ENCODE results near the gene XCL2.
A peak's percentile ranks its signal among the peaks of the same experiment; 100 is the strongest.

XCL2 gene

GRCh38 chr1:168572633-168573032, 28.8 kb upstream of the XCL2 start:
- peaks cover 3% of the 10 kb centered on the region for H3K27me3 Mint-ChIP-seq
- no peaks in the 10 kb centered on the region for H3K9me3 Mint-ChIP-seq
- DNase-seq, result no peak
- peaks cover 18% of the 10 kb centered on the region for H3K4me1 Mint-ChIP-seq
- no peak overlapping the region for H3K27ac Mint-ChIP-seq
- peaks cover 2% of the 10 kb centered on the region for H3K36me3 Mint-ChIP-seq
- CTCF ChIA-PET, result no interaction called here
- H3K4me3 Mint-ChIP-seq, result no peak overlapping the region

DNA sequence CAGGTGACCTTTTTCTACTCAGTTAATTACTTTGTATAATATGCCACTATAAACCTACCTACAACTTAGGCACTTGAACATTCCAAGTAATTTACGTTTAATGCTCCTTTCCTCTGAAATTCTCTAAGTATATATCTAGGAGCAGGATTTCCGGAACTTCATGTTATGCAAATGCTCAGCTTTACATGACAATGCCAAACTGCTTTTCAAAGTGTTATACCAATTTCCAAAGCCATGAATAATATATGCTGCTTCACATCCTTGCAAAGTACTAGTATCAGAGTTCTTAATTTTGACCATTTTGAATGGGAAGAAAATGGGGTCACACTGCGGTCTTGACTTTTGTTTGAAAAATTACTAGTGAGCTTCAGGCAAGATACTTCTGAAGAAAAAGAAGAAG, 26.9 kb upstream of the XCL2 start:
- no peak for DNase-seq
- Mint-ChIP-seq H3K4me3 (no peak overlapping the region), H3K36me3 (peaks cover 2% of the 10 kb centered on the region), H3K9me3 (no peaks in the 10 kb centered on the region), H3K27ac (no peak overlapping the region), H3K4me1 (peaks cover 16% of the 10 kb centered on the region), H3K27me3 (no peaks in the 10 kb centered on the region)
- CTCF ChIA-PET, result no interaction called here

DNA sequence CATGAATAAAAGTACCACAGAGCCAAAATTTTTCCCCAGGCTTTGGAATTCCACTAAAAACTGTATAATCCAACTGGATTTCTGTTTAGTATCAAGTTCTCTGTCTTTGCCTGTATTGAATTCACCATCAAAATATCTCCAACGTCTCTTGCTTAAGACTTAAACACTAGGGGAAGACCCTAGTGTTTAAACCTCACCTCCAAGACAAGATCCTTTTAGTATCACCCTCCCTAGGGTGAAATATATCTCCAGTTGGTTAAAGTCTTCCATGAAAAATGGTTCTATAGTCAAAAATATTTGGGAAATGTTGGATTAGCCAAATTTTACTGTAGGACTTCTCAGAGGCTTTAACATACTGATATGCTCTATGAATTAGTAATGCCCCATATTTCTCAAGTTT, 24.5 kb upstream of the XCL2 start:
- H3K4me3 Mint-ChIP-seq, result no peak overlapping the region
- H3K4me1 Mint-ChIP-seq, result peaks cover 6% of the 10 kb centered on the region
- no peak for DNase-seq
- peaks cover 14% of the 10 kb centered on the region for H3K27me3 Mint-ChIP-seq
- H3K9me3 Mint-ChIP-seq, result peaks cover 7% of the 10 kb centered on the region
- CTCF ChIA-PET, result interaction anchor here (1.0 to 1.5 kb wide), 2 partner anchors 127 to 225 kb away, joined by 3 to 12 read pairs; no protein-coding TSS in a partner anchor
- H3K27ac Mint-ChIP-seq, result no peak overlapping the region
- no peaks in the 10 kb centered on the region for H3K36me3 Mint-ChIP-seq

- CTCF ChIA-PET, result no interaction called here
- no peak for DNase-seq
- peaks cover 11% of the 10 kb centered on the region for H3K9me3 Mint-ChIP-seq
- peaks cover 14% of the 10 kb centered on the region for H3K27me3 Mint-ChIP-seq
- H3K4me1 Mint-ChIP-seq, result peaks cover 6% of the 10 kb centered on the region
- H3K27ac Mint-ChIP-seq, result no peak overlapping the region
- H3K4me3 Mint-ChIP-seq, result no peak overlapping the region
- H3K36me3 Mint-ChIP-seq, result no peaks in the 10 kb centered on the region
Observed at GRCh38 chr1:168567568-168567967, 23.8 kb upstream of the XCL2 start.

DNA sequence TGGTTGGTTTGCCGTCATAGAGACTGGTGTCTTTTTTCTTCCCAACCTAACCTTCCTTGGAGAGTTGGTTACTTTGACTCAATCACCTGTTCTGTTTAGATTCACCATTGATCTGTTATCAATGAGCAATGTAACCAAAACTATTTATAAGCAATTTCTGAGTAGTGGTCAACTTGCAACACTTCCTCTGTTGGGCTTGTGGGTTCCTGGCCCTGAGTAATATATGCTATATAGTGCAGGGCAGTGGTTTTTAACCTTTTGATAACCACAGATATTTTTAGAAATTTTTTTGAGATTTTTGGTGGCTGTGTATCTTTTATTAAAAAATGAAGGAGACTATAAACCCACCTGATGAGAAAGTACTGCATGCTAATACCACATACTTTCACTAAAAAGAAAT, 23.2 kb upstream of the XCL2 start:
- Mint-ChIP-seq H3K36me3 (no peaks in the 10 kb centered on the region), H3K27ac (no peak overlapping the region), H3K9me3 (peaks cover 11% of the 10 kb centered on the region), H3K4me3 (no peak overlapping the region), H3K27me3 (peaks cover 14% of the 10 kb centered on the region), H3K4me1 (peaks cover under 1% of the 10 kb centered on the region)
- CTCF ChIA-PET, result no interaction called here
- DNase-seq, result no peak

- H3K4me1 Mint-ChIP-seq, result no peaks in the 10 kb centered on the region
Observed at GRCh38 chr1:168565825-168566224, 22.0 kb upstream of the XCL2 start.

DNA sequence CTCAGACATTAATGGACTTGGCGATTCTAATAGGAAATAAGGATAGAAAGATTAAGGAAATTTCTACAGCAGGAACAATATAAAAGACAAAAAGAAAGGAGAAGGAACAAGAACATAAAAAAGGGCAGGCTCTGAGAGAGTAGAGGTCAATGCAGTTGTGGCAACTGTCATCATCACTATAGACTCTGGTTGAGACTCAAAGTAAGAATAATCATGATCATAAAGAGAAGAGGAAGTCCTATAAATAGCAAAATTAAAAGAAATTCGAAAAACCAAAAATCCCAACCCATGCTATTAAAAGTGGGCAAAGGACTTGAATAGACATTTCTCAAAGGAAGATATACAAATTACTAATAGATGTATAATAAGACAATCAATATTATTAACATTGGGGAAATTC, 18.2 kb upstream of the XCL2 start:
- Mint-ChIP-seq H3K4me1 (peaks cover 16% of the 10 kb centered on the region), H3K9me3 (peaks cover 13% of the 10 kb centered on the region), H3K27ac (peak overlapping the region; percentile 2), H3K4me3 (no peak overlapping the region), H3K27me3 (peaks cover 14% of the 10 kb centered on the region), H3K36me3 (no peaks in the 10 kb centered on the region)
- no peak for DNase-seq
- CTCF ChIA-PET, result no interaction called here

More at GRCh38 chr1:168565825-168566224, 22.0 kb upstream of the XCL2 start:
- CTCF ChIA-PET, result interaction anchor here (0.7 kb wide), 1 partner anchor 10 kb away, joined by 3 read pairs; no protein-coding TSS in a partner anchor
- H3K27ac Mint-ChIP-seq, result no peak overlapping the region
- H3K4me3 Mint-ChIP-seq, result no peak overlapping the region
- peaks cover 13% of the 10 kb centered on the region for H3K9me3 Mint-ChIP-seq
- peaks cover 14% of the 10 kb centered on the region for H3K27me3 Mint-ChIP-seq
- H3K36me3 Mint-ChIP-seq, result no peaks in the 10 kb centered on the region
- DNase-seq, result no peak

DNA sequence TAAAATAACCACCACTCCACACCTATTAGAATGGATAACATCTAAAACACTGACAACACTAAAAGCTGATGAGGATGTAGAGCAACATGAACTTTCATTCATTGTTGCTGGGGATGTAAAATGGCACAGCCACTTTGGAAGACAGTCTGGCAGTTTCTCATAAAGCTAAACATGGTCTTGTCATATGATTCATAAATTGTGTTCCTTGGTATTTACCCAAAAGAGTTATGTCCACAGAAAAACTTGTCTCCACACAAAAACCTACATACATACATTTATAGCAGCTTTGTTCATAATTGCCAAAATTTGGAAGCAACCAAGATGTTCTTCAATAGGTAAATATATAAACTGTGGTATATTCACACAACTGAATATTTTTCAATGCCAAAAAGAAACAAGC, 16.6 kb upstream of the XCL2 start:
- CTCF ChIA-PET, result no interaction called here

GRCh38 chr1:168556647-168557046, 12.8 kb upstream of the XCL2 start:
- no peaks in the 10 kb centered on the region for H3K9me3 Mint-ChIP-seq
- no peaks in the 10 kb centered on the region for H3K36me3 Mint-ChIP-seq
- CTCF ChIA-PET, result interaction anchor here (1.1 kb wide), 1 partner anchor 9 kb away, joined by 3 read pairs; no protein-coding TSS in a partner anchor
- no peak overlapping the region for H3K4me3 Mint-ChIP-seq
- no peak for DNase-seq
- H3K4me1 Mint-ChIP-seq, result peaks cover 35% of the 10 kb centered on the region
- no peak overlapping the region for H3K27ac Mint-ChIP-seq
- no peaks in the 10 kb centered on the region for H3K27me3 Mint-ChIP-seq

More for the DNA sequence above, 16.6 kb upstream of the XCL2 start:
- no peaks in the 10 kb centered on the region for H3K36me3 Mint-ChIP-seq
- H3K9me3 Mint-ChIP-seq, result peaks cover 13% of the 10 kb centered on the region
- no peak overlapping the region for H3K27ac Mint-ChIP-seq
- DNase-seq, result no peak
- no peak overlapping the region for H3K4me3 Mint-ChIP-seq
- peaks cover 26% of the 10 kb centered on the region for H3K4me1 Mint-ChIP-seq
- H3K27me3 Mint-ChIP-seq, result peaks cover 13% of the 10 kb centered on the region

GRCh38 chr1:168555508-168556046, 11.8 kb upstream of the XCL2 start:
- Mint-ChIP-seq H3K4me3 (no peak overlapping the region), H3K4me1 (peaks cover 35% of the 10 kb centered on the region), H3K36me3 (no peaks in the 10 kb centered on the region), H3K27ac (peak overlapping the region; percentile 35), H3K27me3 (no peaks in the 10 kb centered on the region), H3K9me3 (no peaks in the 10 kb centered on the region)
- CTCF ChIA-PET, result interaction anchor here (0.5 to 1.8 kb wide), 4 partner anchors 9 to 120 kb away, joined by 3 to 4 read pairs (median 4); no protein-coding TSS in a partner anchor
- DNase-seq, result no peak

DNA sequence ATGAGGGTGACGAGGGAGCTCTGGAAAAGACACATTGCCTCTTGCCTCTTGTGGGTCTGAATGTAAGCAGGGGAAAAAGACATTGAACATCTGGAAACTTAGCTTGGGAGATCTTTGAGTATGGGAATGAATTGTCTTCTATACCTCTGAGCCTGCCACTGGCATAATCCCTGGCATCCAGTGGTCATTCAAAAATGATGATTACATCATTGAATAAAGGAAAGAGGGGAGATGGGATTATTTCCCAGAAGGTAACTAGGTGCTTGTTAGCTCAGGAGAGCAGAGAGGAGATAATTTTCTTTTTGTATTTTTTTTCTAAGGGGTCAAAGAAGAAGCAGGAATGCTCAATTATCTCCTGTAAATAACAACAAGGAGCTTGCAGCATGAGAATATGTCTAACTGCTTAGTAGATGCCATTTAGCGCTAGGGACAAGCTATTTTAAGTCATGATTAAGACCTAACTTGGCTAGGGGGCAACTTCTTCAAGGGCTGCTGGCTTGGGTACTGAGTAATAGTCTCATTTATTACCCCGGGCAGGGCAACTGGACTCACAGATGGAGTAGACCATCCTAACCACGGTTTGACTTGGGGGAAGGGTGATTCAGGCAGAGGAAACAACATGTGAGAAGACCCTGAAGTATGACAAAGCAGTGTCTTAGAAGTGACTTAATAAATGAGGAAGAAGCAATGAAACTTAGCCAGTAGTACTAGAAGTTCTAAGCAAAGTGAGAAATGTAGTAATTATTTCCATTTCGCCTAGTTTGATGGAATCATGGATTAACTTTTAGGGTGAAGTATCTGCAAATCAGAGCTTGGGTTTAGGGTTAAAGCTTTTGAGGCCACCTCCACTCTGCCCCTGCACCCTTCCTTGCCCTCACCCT, 11.0 kb upstream of the XCL2 start:
- CTCF ChIA-PET, result interaction anchor here (1.1 to 1.8 kb wide), 2 partner anchors 8 to 113 kb away, joined by 4 read pairs; no protein-coding TSS in a partner anchor
- Mint-ChIP-seq H3K27me3 (no peaks in the 10 kb centered on the region), H3K4me1 (peaks cover 35% of the 10 kb centered on the region), H3K4me3 (no peak overlapping the region), H3K36me3 (no peaks in the 10 kb centered on the region), H3K27ac (no peak overlapping the region), H3K9me3 (no peaks in the 10 kb centered on the region)
- DNase-seq, result no peak

- DNase-seq, result no peak
- H3K9me3 Mint-ChIP-seq, result peaks cover 1% of the 10 kb centered on the region
- no peaks in the 10 kb centered on the region for H3K27me3 Mint-ChIP-seq
- H3K27ac Mint-ChIP-seq, result no peak overlapping the region
- peaks cover 33% of the 10 kb centered on the region for H3K4me1 Mint-ChIP-seq
- H3K36me3 Mint-ChIP-seq, result no peaks in the 10 kb centered on the region
- CTCF ChIA-PET, result interaction anchor here (1.1 to 1.8 kb wide), 2 partner anchors 7 to 112 kb away, joined by 4 read pairs; no protein-coding TSS in a partner anchor
- no peak overlapping the region for H3K4me3 Mint-ChIP-seq
Observed at GRCh38 chr1:168553680-168554553, 10.1 kb upstream of the XCL2 start.

DNA sequence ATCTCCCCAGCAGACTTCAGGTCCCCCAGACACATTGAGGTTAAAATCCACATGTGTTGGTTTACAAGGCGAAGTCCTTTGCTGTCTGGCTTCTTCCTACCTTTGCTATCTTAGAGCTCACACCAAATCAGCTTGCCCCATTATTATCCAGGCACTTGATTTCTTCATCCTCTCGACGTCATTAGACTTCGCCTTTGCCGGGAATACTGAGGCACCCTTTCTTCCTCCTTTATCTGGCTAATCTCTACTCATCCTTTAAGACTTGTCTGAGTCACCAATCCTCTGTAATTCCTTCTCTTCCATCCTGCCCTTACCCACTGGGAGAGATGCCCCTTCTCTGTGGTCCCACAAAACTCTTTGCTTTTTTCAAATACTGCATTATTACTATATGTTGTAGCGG, 9.2 kb upstream of the XCL2 start:
- H3K4me1 Mint-ChIP-seq, result peaks cover 26% of the 10 kb centered on the region
- H3K36me3 Mint-ChIP-seq, result peaks cover 3% of the 10 kb centered on the region
- no peak overlapping the region for H3K4me3 Mint-ChIP-seq
- DNase-seq, result no peak
- peaks cover 3% of the 10 kb centered on the region for H3K27me3 Mint-ChIP-seq
- peaks cover 3% of the 10 kb centered on the region for H3K9me3 Mint-ChIP-seq
- H3K27ac Mint-ChIP-seq, result no peak overlapping the region
- CTCF ChIA-PET, result no interaction called here

GRCh38 chr1:168551688-168552087, 7.9 kb upstream of the XCL2 start:
- H3K4me1 Mint-ChIP-seq, result peaks cover 18% of the 10 kb centered on the region
- peaks cover 5% of the 10 kb centered on the region for H3K36me3 Mint-ChIP-seq

More at GRCh38 chr1:168551688-168552087, 7.9 kb upstream of the XCL2 start:
- Mint-ChIP-seq H3K9me3 (peaks cover 6% of the 10 kb centered on the region), H3K27me3 (peaks cover 9% of the 10 kb centered on the region), H3K4me3 (no peak overlapping the region), H3K27ac (no peak overlapping the region)
- CTCF ChIA-PET, result no interaction called here
- no peak for DNase-seq

Data from activated naive CD4-positive, alpha-beta T cell treated with anti-CD3 and anti-CD28 coated beads, Interleukin-2, amount 10 ng/mL, durations not matched to agents 7 days and 5 days (primary cell).